ENCODE measurements around the gene PPARG. TPM values are rescaled to one million over a fixed set of nuclear protein-coding genes. Genes with fewer than 3 reads are reported as not detected.

Gene PPARG
- total RNA-seq, result 10 to 100 TPM; 39.6 to 52.0 TPM
- polyA plus RNA-seq (ENCODE audit: insufficient read length in 6 of 6), result 1 to 10 TPM; 3.3 to 7.9 (median 4.6) TPM
- long read RNA-seq, donor 1, partial matches to known transcripts, result 0 of 2 reads
- long read RNA-seq, donor 1, other reads (novel, unspliced or antisense), result 0 of 2 reads
- long read RNA-seq, donor 2, partial matches to known transcripts, result 0 of 1 reads
- long read RNA-seq, donor 2, other reads (novel, unspliced or antisense), result 0 of 1 reads
- long read RNA-seq, donor 3, partial matches to known transcripts, result 0 of 1 reads
- long read RNA-seq, donor 3, other reads (novel, unspliced or antisense), result 0 of 1 reads
- long read RNA-seq, donor 4, transcript PPARG-201 (7 exons, 1,850 nt), result major isoform, 5 of 16 reads
- long read RNA-seq, donor 4, partial matches to known transcripts, result 4 of 16 reads
- long read RNA-seq, donor 4, other reads (novel, unspliced or antisense), result 0 of 16 reads
- long read RNA-seq, donor 5, partial matches to known transcripts, result 0 of 2 reads
- long read RNA-seq, donor 5, other reads (novel, unspliced or antisense), result 0 of 2 reads
- long read RNA-seq, donor 6, result 0 reads
- long read RNA-seq, donor 7, partial matches to known transcripts, result 0 of 2 reads
- long read RNA-seq, donor 7, other reads (novel, unspliced or antisense), result 0 of 2 reads
- long read RNA-seq, donor 8, result 0 reads
- long read RNA-seq, donor 9, result 0 reads
- long read RNA-seq, donor 10, partial matches to known transcripts, result 2 of 5 reads
- long read RNA-seq, donor 10, other reads (novel, unspliced or antisense), result 0 of 5 reads
- long read RNA-seq, donor 11, partial matches to known transcripts, result 0 of 3 reads
- long read RNA-seq, donor 11, other reads (novel, unspliced or antisense), result 0 of 3 reads
- long read RNA-seq, donor 12, result 0 reads

DNA sequence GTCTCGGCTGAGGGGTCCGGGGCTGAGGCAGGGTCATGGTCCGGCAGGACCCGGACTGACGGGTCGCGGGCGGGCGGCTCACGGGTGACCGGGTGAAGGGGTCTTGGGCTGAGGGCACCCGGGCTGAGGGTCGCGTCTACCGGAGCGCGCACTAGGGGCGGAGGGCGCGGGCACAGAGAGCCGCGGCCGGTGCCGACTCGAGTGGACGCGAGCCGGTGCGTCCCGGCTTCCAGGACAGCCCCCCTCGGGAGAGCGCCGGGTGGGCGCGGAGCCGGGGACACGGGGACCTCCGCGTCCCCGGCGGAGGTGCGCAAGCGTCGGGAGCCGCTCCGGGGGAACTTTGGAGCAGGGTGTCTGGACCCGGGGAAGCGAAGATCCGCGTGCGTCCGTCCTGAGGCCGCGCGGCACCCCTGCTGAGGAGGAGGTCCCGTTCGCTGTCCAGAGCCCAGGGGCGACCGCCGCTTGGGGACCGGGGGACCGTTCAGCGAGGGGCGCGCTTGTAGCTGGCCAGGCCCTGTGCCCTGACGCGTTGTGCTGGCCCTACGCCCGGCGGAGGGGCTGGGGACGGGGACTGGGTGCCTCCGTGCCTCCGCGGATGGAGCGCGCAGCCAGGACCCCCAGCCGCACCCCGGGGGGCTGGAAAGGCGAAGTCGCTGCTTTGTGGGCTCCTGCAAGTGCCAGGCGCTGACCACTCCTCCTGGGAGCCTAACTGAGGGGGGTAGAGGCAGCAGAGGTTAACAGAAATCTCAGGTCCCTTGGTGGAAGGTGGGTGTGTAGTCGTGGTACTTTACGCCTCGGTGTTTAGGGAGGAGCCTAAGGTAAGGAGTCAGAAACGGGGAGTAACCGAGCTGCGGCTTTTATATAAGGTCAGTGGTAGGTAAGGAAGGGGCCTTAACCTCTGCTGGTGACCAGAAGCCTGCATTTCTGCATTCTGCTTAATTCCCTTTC is at the start of gene PPARG:
TSS of gene PPARG (plus strand) at position 889 of the 948 bp plus-strand sequence. CDS start 90,642 bp downstream, outside the sequence.
- intact Hi-C loops (cut with DNase I), result no loop called here
- TF ChIP-seq, protein P1, sequence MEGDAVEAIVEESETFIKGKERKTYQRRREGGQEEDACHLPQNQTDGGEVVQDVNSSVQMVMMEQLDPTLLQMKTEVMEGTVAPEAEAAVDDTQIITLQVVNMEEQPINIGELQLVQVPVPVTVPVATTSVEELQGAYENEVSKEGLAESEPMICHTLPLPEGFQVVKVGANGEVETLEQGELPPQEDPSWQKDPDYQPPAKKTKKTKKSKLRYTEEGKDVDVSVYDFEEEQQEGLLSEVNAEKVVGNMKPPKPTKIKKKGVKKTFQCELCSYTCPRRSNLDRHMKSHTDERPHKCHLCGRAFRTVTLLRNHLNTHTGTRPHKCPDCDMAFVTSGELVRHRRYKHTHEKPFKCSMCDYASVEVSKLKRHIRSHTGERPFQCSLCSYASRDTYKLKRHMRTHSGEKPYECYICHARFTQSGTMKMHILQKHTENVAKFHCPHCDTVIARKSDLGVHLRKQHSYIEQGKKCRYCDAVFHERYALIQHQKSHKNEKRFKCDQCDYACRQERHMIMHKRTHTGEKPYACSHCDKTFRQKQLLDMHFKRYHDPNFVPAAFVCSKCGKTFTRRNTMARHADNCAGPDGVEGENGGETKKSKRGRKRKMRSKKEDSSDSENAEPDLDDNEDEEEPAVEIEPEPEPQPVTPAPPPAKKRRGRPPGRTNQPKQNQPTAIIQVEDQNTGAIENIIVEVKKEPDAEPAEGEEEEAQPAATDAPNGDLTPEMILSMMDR (IDR thresholded peaks at IDR 0.05), result no peak
- ATAC-seq, result peak; percentile 85
- Histone ChIP-seq H3K36me3 (no peaks in the 10 kb centered on the region), H3K27me3 (peaks cover 0 to 54% of the 10 kb centered on the region in 2 donors), H3K27ac (peak within 1 kb of the TSS; percentile 40 to 84), H3K4me1 (peaks cover 0 to 21% of the 10 kb centered on the region in 2 donors), H3K4me3 (peak within 1 kb of the TSS; percentile 64 to 70), H3K9me3 (no peaks in the 10 kb centered on the region)
- DNase-seq, result peak; percentile 36 to 83 (median 46)

DNA sequence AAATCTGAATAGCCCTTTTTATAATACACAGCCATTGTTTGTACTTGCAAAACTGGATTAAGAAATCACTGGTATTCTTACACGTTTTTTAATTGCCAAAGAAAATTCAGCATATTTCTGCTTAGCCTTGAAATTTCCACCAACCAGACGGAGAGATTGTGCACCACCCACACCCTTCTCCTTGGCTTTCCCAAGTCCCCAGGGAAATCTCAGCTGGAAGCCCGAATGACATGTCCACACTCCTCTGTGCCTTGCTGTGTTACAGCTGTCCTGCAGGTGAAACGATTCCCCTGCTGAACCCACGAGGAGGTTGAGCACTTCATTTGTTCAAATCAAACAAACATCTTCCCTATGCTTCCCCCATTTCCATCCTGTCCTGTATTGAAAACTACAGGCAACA is 49.6 kb upstream of the PPARG start:
- Histone ChIP-seq H3K4me3 (no peak overlapping the region), H3K36me3 (no peaks in the 10 kb centered on the region), H3K9me3 (no peaks in the 10 kb centered on the region), H3K4me1 (no peaks in the 10 kb centered on the region), H3K27ac (no peak overlapping the region), H3K27me3 (no peaks in the 10 kb centered on the region)
- TF ChIP-seq, protein P1 (IDR thresholded peaks at IDR 0.05), result no peak
- DNase-seq (no peak), ATAC-seq (no peak)
- intact Hi-C loops (cut with DNase I), result no loop called here

DNA sequence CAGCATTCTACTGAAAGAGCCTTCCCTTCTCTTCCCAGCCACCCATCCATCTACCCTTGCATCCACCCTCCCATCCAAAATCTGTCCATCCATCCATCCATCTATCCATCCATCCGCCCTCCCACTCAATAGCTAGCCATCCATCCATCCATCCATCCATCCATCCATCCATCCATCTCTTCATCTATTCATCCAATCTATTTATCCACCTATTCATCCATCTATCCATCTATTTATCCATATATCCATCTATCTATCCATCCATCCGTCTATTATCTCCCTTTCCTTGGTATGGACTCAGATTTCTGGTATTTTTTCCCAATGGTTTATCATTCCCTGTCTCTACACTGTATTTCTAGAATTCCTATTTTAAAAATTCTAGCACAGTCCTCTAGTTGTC is 46.1 kb upstream of the PPARG start:
- Histone ChIP-seq H3K4me3 (no peak overlapping the region), H3K27ac (no peak overlapping the region), H3K4me1 (no peaks in the 10 kb centered on the region), H3K27me3 (no peaks in the 10 kb centered on the region), H3K36me3 (no peaks in the 10 kb centered on the region), H3K9me3 (no peaks in the 10 kb centered on the region)
- ATAC-seq, result no peak
- DNase-seq, result no peak
- TF ChIP-seq, protein P1 (IDR thresholded peaks at IDR 0.05), result no peak
- intact Hi-C loops (cut with DNase I), result no loop called here

DNA sequence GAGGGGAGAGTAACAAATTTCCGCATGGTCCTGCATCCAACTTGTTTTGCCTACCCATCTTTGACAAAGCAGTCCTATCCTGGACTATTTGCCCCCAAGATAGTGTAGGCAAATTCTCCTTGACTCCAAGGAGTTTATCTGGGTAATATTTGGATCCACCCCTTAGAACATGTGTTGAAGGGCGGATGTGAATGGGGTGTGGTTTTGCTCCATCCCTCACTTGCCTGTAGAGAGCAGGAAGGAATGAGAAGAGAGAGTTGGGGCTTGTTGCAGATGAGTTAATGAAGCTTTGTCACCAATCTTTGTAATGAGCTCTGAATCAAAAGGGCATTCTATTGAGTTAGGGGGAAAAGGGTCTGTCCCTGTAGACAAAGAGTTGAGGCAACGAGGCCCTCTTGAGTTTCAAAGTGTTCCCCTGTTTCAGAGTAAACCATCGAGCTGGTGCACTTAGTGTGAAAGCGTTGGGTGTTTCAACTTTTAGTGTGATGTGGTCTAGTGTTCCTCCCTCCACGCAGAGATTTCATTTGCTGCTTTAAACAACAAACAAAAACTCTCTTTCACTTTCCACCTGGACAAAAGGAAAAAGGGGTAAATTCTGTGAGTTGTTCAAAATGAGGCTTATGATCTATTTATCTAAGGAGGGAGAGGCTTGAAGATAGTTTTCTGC is 42.2 kb upstream of the PPARG start:
- H3K36me3 ChIP-seq, result no peaks in the 10 kb centered on the region
- no peak overlapping the region for H3K4me3 ChIP-seq
- TF ChIP-seq, protein P1 (IDR thresholded peaks at IDR 0.05), result no peak
- intact Hi-C loops (cut with DNase I), result no loop called here
- DNase-seq (no peak), ATAC-seq (no peak)
- H3K27ac ChIP-seq, result no peak overlapping the region
- H3K9me3 ChIP-seq, result peaks cover 0 to 9% of the 10 kb centered on the region in 2 donors
- H3K27me3 ChIP-seq, result no peaks in the 10 kb centered on the region
- H3K4me1 ChIP-seq, result no peaks in the 10 kb centered on the region
